Nucleus accumbens (tissue), 56 donors: ENCODE data around the gene SPDYE18.
"Not testable (repeated sequence)": the region's sequence is repeated elsewhere in the genome, so short reads cannot be mapped to it uniquely, and the experiment has no call there.

Experiments used
- DNase-seq, 56 donors: peaks; one replicate each; lab custom pipeline; 2025; lab: John Stamatoyannopoulos, UW

SPDYE18 gene

DNA sequence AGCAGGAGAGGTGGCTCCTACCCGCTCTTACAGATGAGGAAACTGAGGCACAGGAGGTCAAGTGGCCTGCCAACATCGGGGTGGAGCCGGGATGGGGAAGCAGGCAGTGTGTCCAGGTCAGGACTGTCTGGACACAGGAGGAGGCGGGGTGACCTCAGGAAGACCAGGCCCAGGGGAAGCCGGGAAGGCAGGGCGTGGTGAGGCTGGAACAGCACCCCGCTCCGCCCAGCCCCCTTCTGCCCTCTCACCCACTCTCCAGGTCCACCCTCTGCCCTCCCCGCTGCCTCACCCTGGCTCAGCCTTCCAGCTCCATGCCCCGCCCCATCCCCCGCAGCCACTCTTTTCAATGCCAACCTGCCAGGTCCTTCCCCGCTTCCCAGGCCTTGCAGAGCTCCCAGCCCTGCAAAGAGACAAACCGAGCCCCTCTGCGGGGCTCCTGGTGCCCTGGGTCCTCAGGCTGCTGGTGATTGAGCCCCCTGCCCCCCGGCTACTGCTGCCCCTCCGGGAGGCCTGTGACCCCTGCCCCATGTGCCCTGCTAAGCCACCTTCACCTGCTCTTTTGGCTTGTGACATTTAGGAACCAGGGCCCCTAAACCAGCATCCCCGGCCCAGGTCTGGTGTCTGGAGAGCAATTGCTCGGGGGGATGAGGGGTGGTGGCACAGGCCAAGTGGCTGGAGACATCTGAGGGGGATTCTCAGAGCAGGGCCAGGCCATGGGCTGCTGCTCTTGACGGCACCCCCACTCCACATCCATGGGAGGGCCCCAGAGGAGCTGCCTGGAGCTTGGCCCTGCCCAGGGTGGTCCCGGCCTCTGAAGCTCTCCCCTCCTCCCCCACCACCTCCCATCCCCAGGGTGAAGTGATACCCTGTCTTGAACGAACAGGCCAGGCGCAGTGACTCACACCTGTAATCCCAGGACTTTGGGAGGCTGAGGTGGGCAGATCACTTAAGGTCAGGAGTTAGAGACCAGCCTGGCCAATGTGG lies 55.9 kb downstream of the SPDYE18 start:
- not testable (repeated sequence) for DNase-seq

DNA sequence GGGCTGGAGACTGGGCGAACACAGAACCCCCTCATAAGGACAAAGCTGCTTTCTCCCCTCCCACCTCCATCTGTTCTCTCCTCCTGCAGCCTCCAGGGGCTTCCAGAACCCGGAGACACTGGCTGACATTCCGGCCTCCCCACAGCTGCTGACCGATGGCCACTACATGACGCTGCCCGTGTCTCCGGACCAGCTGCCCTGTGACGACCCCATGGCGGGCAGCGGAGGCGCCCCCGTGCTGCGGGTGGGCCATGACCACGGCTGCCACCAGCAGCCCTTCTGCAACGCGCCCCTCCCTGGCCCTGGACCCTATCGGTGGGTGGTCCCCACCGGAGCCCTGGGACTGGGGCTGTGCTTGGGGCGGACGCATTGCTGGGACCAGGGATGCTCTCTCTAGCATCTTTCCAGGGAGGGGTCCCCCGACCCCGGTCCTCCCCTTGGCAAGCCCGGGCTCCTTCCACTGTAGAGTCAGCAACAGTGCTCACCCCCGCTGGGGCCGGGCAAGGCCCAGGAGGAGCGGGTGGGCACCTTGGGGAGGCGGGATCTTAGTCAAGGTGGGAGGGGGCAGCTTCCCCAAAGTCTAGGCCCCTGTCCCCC lies 56.8 kb downstream of the SPDYE18 start:
- DNase-seq, result not testable (repeated sequence)

DNA sequence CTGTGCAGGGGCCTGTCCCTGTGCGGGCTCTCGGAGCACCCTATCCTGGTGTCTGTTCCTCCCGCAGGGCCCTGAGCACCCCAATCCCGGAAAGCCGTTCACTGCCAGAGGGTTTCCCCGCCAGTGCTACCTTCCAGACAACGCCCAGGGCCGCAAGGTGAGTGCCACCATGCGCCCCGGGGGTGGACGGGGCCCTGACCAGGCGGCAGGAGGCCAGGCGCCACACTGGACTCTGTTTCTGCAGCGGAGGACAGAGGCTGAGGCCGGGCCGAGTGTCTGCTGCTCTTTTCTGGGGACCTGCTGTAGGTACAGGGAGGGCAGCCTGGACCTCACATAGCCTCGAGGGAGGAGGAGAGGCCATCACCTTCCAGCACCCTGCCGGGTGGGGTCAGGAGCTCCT lies 58.2 kb downstream of the SPDYE18 start:
- not testable (repeated sequence) for DNase-seq

DNA sequence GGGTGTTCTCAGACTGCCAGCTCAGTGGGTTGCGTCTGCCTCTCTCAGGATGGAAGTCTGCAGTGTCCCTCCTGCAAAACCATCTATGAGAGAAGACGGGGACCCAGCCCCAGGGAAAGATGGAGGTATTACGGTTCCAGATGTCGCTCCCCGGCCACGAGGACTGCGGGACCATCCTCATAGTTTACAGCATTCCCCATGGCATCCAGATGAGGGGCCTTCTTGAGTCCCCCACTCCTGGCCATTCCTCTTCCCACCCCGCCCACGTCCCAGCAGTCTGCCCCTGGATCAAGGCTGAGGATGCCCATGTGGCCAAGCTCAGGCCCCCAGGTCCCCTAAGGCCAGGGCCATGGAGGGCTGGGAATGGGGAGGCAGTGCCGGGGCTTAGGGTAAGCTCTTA lies 59.1 kb downstream of the SPDYE18 start:
- not testable (repeated sequence) for DNase-seq

DNA sequence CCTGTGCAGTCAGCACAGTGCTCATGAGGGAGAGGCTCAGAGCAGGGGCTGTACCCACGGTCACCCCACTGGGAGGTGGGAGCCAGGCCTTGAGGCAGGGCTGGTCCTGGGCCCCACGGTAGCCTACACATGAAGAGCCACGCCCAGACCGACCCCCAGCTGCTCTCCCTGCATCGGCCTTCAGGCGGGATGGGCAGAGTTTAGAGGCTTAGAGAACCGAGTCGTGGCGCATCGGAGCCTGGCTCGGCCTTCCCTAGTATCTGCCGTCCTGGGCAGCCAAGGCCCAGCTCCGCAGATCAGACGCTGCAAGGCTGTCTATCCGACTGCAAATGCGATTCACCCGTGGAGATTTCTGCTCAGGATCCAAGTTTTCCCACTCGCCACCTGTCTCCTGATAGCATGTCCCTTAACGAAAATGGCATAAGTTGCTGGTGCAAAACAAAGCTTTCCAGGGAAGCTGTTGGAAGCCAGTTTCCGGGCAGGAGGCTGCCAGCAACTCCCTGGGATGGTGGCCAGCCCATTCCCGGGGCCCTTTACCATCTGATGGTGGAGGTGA lies 59.6 kb downstream of the SPDYE18 start:
- DNase-seq, result not testable (repeated sequence)

DNA sequence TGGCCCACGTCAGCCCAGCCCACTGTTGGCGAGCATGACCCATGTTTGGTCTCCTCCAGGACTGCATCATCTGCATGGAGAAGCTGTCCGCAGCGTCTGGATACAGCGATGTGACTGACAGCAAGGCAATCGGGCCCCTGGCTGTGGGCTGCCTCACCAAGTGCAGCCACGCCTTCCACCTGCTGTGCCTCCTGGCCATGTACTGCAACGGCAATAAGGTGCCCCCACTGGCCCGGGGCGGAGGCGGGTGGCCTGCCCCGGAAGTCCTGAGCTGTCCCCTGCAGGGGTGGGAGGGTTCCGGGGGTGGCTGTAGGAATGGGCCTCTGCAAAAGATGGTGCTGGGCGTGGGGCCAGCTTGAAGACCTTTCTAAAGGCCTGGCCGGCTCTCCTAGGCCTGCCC lies 60.3 kb downstream of the SPDYE18 start:
- DNase-seq, result not testable (repeated sequence)
